IPS DF 19.7 (cell line): ENCODE results near the gene DMXL1.
"Not testable (repeated sequence)": the region's sequence is repeated elsewhere in the genome, so short reads cannot be mapped to it uniquely, and the experiment has no call there.

ENCODE experiments used
- DNase-seq: peaks from one replicate; pipeline ENCODE4 v3.0.0-alpha.2; 2013; ENCODE audit warnings: low read depth, low spot score

DMXL1 gene

GRCh38 chr5:119212026-119212425 lies 141.1 kb downstream of the DMXL1 start:
- no peak for DNase-seq

GRCh38 chr5:119212676-119213075 lies 141.8 kb downstream of the DMXL1 start:
- DNase-seq, result no peak

- DNase-seq, result no peak
These were observed 146.3 kb downstream of the DMXL1 start for GRCh38 chr5:119217183-119217582.

- no peak for DNase-seq
These were observed 148.2 kb downstream of the DMXL1 start for GRCh38 chr5:119218830-119219782.

GRCh38 chr5:119220576-119221197 lies 149.8 kb downstream of the DMXL1 start:
- DNase-seq, result no peak

- no peak for DNase-seq
These were observed 150.4 kb downstream of the DMXL1 start for GRCh38 chr5:119221330-119221729.

- no peak for DNase-seq
These were observed 159.1 kb downstream of the DMXL1 start for GRCh38 chr5:119229950-119230349.

GRCh38 chr5:119238265-119239118 lies 167.6 kb downstream of the DMXL1 start:
- no peak for DNase-seq

- no peak for DNase-seq
These were observed 168.2 kb downstream of the DMXL1 start for GRCh38 chr5:119239119-119239417.

- DNase-seq, result not testable (repeated sequence)
These were observed 168.9 kb downstream of the DMXL1 start for GRCh38 chr5:119239826-119240225.

GRCh38 chr5:119243888-119244287 lies 173.0 kb downstream of the DMXL1 start:
- DNase-seq, result no peak

GRCh38 chr5:119250946-119251901 lies 180.3 kb downstream of the DMXL1 start:
- DNase-seq, result no peak

GRCh38 chr5:119255571-119256356 lies 184.9 kb downstream of the DMXL1 start:
- DNase-seq, result peak; percentile 72

- DNase-seq, result no peak
These were observed 186.7 kb downstream of the DMXL1 start for GRCh38 chr5:119257613-119258012.

GRCh38 chr5:119263639-119264038 lies 192.8 kb downstream of the DMXL1 start:
- DNase-seq, result no peak

- DNase-seq, result no peak
These were observed 193.3 kb downstream of the DMXL1 start for GRCh38 chr5:119264186-119264585.

- DNase-seq, result peak; percentile 87
These were observed 197.1 kb downstream of the DMXL1 start for GRCh38 chr5:119267958-119268386.

GRCh38 chr5:119268387-119269060 lies 197.6 kb downstream of the DMXL1 start:
- peak; percentile 61 for DNase-seq
